ENCODE data around the gene CCNA2. TPM values are rescaled to one million over a fixed set of nuclear protein-coding genes. Genes with fewer than 3 reads are reported as not detected.

CCNA2 gene
- total RNA-seq, 2 donors from 2014 or later = 0.33 to 0.52 TPM

DNA sequence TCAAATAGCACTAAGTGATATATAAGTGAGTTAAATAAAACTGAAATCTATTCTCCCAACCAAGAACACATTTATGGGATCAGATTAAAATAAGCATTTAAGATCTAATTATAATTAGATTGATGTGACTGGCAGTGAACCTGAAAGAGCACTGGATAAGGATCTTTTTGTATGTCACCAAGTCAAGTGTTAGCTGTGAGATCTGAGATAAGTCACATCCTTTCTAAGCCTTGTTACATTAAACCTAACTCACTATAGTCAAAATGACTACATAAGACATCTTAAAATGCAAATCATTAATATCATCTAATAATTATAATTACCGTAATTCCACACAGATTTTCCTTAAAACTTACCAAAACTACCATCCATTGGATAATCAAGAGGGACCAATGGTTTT, 1.6 kb downstream of the CCNA2 start:
- Histone ChIP-seq H3K27ac (no peak overlapping the region), H3K9me3 (no peaks in the 10 kb centered on the region), H3K27me3 (no peaks in the 10 kb centered on the region), H3K36me3 (replicated peaks in 1 of 2; ENCODE audit: insufficient read depth in 1 of 2, low read depth in 2 of 2) (peaks cover 0 to 3% of the 10 kb centered on the region in 2 donors), H3K4me1 (peaks cover 8% of the 10 kb centered on the region), H3K4me3 (no peak overlapping the region)
- no peak for DNase-seq
- intact Hi-C loops (cut with DNase I) = no loop called here
- TF ChIP-seq CTCF (IDR thresholded peaks at IDR 0.05) = no peak
- TF ChIP-seq POLR2A (IDR thresholded peaks at IDR 0.05) = no peak
- no peak for ATAC-seq
- 58 to 83% methylated on average over 1 of the region's 1 CpG for WGBS, 2 donors

DNA sequence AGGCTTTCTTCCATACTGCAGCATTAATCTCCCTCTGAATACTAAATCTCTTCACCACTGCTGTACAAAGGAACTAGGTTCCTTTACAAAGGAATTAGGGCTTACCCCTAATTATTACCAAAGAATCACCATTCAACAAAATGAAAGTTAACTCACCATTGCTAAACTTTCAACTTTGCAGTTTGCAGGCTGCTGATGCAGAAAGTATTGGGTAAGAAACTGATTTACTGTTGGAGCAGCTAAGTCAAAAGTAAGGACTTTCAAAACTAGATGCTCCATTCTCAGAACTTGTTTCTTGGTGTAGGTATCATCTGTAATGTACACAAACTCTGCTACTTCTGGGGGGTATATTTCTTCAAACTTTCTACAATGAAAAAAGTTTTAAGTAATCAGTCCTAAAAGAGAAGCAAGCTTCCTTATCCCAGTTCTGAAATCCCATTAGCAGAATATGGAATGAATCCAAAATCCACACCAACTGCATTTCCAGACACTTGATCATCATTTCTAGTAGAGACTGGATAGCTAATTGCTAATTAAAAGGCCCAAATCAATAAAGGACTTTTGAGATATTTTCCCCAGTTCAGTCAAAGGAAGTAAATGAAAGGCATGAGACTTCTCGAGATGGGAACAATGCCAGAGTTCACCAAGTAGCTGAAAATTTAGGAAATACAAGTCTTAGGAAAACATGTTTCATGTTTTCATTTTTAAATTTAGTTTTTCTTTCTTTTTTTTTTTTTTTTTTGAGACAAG, 4.3 kb downstream of the CCNA2 start:
- 81 to 93% methylated on average over 1 of the region's 1 CpG for WGBS, 2 donors
- H3K27ac ChIP-seq = no peak overlapping the region
- no peak overlapping the region for H3K4me3 ChIP-seq
- TF ChIP-seq POLR2A (IDR thresholded peaks at IDR 0.05) (no peak), CTCF (IDR thresholded peaks at IDR 0.05) (no peak)
- ATAC-seq (no peak), DNase-seq (no peak)
- H3K27me3 ChIP-seq = no peaks in the 10 kb centered on the region
- intact Hi-C loops (cut with DNase I) = no loop called here
- peaks cover 8% of the 10 kb centered on the region for H3K4me1 ChIP-seq
- H3K36me3 ChIP-seq (replicated peaks in 1 of 2; ENCODE audit: insufficient read depth in 1 of 2, low read depth in 2 of 2) = peaks cover 0 to 9% of the 10 kb centered on the region in 2 donors
- H3K9me3 ChIP-seq = no peaks in the 10 kb centered on the region

DNA sequence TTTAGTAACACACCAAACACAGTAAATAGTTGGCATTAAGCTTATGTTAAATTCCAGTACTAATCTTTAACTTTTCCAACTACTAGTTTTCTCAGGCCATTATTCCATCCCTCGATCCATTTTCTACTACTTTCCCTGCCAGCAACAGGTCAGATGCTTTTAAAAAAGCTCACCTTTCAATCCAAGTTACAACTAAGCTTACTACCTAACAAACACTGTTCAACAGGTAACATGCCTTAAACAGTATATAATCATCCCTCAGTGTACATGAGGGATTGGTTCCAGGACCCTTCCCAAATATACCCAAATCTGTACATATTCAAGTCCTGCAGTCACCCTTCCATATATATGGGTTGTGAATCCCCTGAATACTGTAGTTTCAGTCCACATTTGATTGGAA, 5.5 kb downstream of the CCNA2 start:
- DNase-seq = no peak
- ATAC-seq = no peak
- H3K4me1 ChIP-seq = peaks cover 6% of the 10 kb centered on the region
- H3K27me3 ChIP-seq = no peaks in the 10 kb centered on the region
- no peak overlapping the region for H3K4me3 ChIP-seq
- TF ChIP-seq CTCF (IDR thresholded peaks at IDR 0.05) (no peak), POLR2A (IDR thresholded peaks at IDR 0.05) (no peak)
- WGBS, 2 donors = 36 to 71% methylated on average over 1 of the region's 1 CpG
- intact Hi-C loops (cut with DNase I) = no loop called here
- H3K27ac ChIP-seq = no peak overlapping the region
- no peaks in the 10 kb centered on the region for H3K9me3 ChIP-seq
- H3K36me3 ChIP-seq (replicated peaks in 1 of 2; ENCODE audit: insufficient read depth in 1 of 2, low read depth in 2 of 2) = peaks cover 0 to 11% of the 10 kb centered on the region in 2 donors

DNA sequence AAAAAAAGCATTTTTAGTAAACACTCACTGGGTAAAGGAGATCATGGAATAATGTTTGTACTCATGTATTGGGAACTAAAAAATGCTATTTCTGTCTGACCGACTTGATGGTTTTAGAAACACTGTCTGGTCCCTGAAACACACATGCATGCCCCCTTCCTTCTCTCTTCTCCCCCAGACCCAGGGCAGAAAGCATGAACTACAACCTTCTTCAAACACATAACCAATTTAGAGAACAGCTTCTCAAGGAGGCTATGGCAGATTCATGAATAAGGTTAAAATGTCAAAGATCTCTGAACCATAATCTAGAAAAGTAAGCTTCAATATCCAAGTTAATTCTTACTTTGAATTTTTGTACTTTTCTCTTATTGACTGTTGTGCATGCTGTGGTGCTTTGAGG, 6.0 kb downstream of the CCNA2 start:
- H3K4me3 ChIP-seq = no peak overlapping the region
- WGBS, 2 donors = 65 to 95% methylated on average over 1 of the region's 1 CpG

More for the DNA sequence above, 6.0 kb downstream of the CCNA2 start:
- ATAC-seq (no peak), DNase-seq (no peak)
- H3K9me3 ChIP-seq = no peaks in the 10 kb centered on the region
- intact Hi-C loops (cut with DNase I) = no loop called here
- no peak overlapping the region for H3K27ac ChIP-seq
- peaks cover under 1% of the 10 kb centered on the region for H3K4me1 ChIP-seq
- no peaks in the 10 kb centered on the region for H3K27me3 ChIP-seq
- peaks cover 0 to 15% of the 10 kb centered on the region in 2 donors for H3K36me3 ChIP-seq (replicated peaks in 1 of 2; ENCODE audit: insufficient read depth in 1 of 2, low read depth in 2 of 2)
- TF ChIP-seq POLR2A (IDR thresholded peaks at IDR 0.05) (no peak), CTCF (IDR thresholded peaks at IDR 0.05) (no peak)

All from body of pancreas (tissue), 4 donors.